VCaP (cell line): ENCODE results near the gene CIB4.

ENCODE experiments used
- H3K27ac ChIP-seq: fragments of 450-650 bp; 2 replicates; pipeline ENCODE4 v1.5.1; 2017
- CTCF ChIP-seq: fragments of 450-650 bp; conservative IDR thresholded peaks from 2 replicates; pipeline ENCODE4 v1.5.1; 2017; ENCODE audit warnings: mild to moderate bottlenecking, moderate library complexity

CIB4 gene

GRCh38 chr2:26672818-26673393, 31.7 kb upstream of the CIB4 start:
- H3K27ac ChIP-seq: no peak overlapping the region
- TF ChIP-seq CTCF: no peak

GRCh38 chr2:26672112-26672817, 31.1 kb upstream of the CIB4 start:
- H3K27ac ChIP-seq: no peak overlapping the region
- TF ChIP-seq CTCF: no peak

GRCh38 chr2:26671691-26672090, 30.5 kb upstream of the CIB4 start:
- no peak for TF ChIP-seq CTCF
- peak overlapping the region; percentile 68 for H3K27ac ChIP-seq

- TF ChIP-seq CTCF: no peak
- peak overlapping the region; percentile 68 for H3K27ac ChIP-seq
These were observed 29.8 kb upstream of the CIB4 start for GRCh38 chr2:26670931-26671460.

GRCh38 chr2:26670171-26670570, 29.0 kb upstream of the CIB4 start:
- H3K27ac ChIP-seq: peak overlapping the region; percentile 68
- TF ChIP-seq CTCF: no peak

GRCh38 chr2:26668856-26669750, 27.9 kb upstream of the CIB4 start:
- peak overlapping the region; percentile 68; the same call in 1 of the 2 replicates for H3K27ac ChIP-seq
- no peak for TF ChIP-seq CTCF

GRCh38 chr2:26668041-26668440, 26.9 kb upstream of the CIB4 start:
- H3K27ac ChIP-seq: no peak overlapping the region
- TF ChIP-seq CTCF: no peak
